Fibroblast of peridontal ligament (primary cell): Measurements from ENCODE around the gene CDK8.

ENCODE experiments used
- DNase-seq: peaks from one replicate; pipeline ENCODE4 v3.0.0-alpha.2; 2010; ENCODE audit errors: extremely low read depth

The CDK8 gene

DNA sequence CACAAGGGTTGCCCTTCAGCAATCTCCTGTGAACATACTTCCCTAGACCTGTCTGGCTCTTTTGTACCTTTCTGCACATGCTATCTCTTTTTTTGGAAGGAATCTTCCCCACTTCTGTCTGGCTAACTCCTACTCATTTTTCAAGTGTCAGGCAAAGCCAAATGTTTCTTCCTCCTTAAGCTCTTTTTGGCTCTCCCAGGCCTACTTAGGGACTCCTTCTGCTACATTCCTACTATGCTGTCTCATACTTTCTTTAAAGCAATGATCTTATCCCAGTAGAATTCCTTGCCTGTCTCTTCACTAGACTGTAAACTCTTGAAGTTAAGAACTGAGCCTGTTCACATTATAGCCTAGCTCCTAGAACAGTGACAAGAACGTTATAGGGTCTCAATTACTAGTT is 188.6 kb downstream of the CDK8 start:
- peak; percentile 38 for DNase-seq

GRCh38 chr13:26445092-26445491 is 191.2 kb downstream of the CDK8 start:
- DNase-seq: no peak

DNA sequence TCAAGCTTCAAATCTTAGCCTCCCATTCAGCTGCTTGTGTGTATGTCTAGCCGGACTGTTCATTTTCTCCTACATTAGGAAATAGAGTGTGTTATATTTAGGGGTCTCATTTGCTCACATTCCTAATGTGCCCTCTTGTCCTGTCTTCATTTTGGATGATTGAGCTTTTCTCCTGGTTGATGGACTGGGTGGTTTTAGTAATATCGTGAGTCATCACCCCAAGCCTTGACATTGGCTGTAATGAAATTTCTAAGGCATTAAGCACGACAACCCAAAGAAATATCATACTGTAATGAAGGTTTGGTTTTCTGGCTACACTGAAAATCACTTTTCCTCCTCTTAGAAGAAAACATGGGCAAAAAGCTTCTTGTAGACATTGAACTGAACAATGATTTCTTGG is 192.8 kb downstream of the CDK8 start:
- no peak for DNase-seq

- no peak for DNase-seq
Observed at GRCh38 chr13:26448032-26448431, 194.1 kb downstream of the CDK8 start.

DNA sequence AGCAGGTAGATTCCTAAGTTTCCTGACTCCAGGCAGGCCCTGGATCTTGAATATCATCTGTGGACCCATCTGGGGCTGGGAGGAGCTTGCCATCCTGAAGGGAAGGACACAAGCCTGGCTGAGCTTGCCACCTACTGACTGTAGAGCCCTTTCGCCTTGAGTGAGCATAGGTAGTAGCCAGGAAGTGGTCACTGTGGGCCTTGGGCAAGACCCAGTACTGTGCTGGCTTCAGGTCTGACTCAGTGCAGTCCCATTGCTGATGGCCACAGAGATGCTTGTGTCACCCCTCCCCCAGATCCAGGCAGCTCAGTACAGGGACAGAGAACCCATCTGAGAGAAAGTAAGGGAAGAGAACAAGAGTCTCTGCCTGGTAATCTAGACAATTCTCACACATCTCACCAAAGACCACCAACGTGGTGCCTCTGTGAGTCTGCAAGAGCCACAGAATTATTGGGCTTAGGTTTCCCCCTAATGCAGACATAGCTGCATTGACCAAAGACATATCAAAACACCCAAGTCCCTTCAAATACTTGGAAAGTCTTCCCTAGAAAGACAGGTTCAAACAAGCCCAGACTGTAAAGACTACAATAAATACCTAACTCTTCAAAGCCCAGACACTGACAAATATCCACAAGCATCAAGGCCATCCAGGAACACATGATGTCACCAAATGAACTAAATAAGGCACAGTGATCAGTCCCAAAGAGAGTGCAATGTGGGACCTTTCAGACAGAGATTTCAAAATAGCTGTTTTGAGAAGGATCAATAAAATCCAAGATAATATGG is 195.3 kb downstream of the CDK8 start:
- no peak for DNase-seq
